Keratinocyte (primary cell): ENCODE measurements around the gene ST8SIA2. TPM values are rescaled to one million over a fixed set of nuclear protein-coding genes. Genes with fewer than 3 reads are reported as not detected.

Source experiments
- DNase-seq: peaks from one replicate; pipeline ENCODE4 v3.0.0-alpha.2; 2011; ENCODE audit warnings: low read depth, missing footprints, low spot score
- FAIRE-seq: peaks from 2 replicates; lab custom pipeline; 2011; peaks lifted over from hg19 to GRCh38; lab: Jason Lieb, UNC
- H2AFZ ChIP-seq: 2 replicates; pipeline ENCODE4 v1.6.0; 2012; ENCODE audit warnings: low read length, control low read depth, inconsistent platforms; ENCODE audit not compliant: control insufficient read depth
- H3K27ac ChIP-seq: 2 replicates; pipeline ENCODE4 v1.5.1; 2011; ENCODE audit warnings: low read length; ENCODE audit not compliant: control insufficient read depth, insufficient read depth
- H3K27me3 ChIP-seq: 3 replicates; pipeline ENCODE4 v1.6.0; 2011; ENCODE audit warnings: low read length; ENCODE audit not compliant: control insufficient read depth, insufficient read depth; ENCODE audit errors: extremely low read depth
- H3K36me3 ChIP-seq, 2 experiments: 2 replicates in 1 of 2; 3 replicates in 1 of 2; pipeline ENCODE4 v1.5.1; 2011; ENCODE audit warnings: low read length in 2 of 2, mild to moderate bottlenecking in 1 of 2; ENCODE audit not compliant: control insufficient read depth in 2 of 2, insufficient read depth in 2 of 2; ENCODE audit errors: extremely low read depth in 1 of 2
- H3K4me1 ChIP-seq: 3 replicates; pipeline ENCODE4 v1.5.1; 2011; ENCODE audit warnings: low read length; ENCODE audit not compliant: control insufficient read depth, insufficient read depth; ENCODE audit errors: extremely low read depth
- H3K4me2 ChIP-seq: 3 replicates; pipeline ENCODE4 v1.6.0; 2011; ENCODE audit warnings: low read depth, low read length; ENCODE audit not compliant: control insufficient read depth, insufficient read depth; ENCODE audit errors: extremely low read depth
- H3K4me3 ChIP-seq, 3 experiments: fragments of 200-600 bp in 1 of 3; sonication (generic) in 1 of 3; 2 replicates in 2 of 3; 3 replicates in 1 of 3; pipeline ENCODE4 v1.5.1; 2011 to 2016; ENCODE audit warnings: low read length in 3 of 3, mild to moderate bottlenecking in 3 of 3, control low read depth in 2 of 3, inconsistent platforms in 1 of 3, low read depth in 1 of 3, mixed read lengths in 1 of 3, mixed run types in 1 of 3, moderate library complexity in 1 of 3; ENCODE audit not compliant: control insufficient read depth in 2 of 3, insufficient read depth in 2 of 3; ENCODE audit errors: extremely low read depth in 1 of 3
- H3K79me2 ChIP-seq: 2 replicates; pipeline ENCODE4 v1.6.0; 2012; ENCODE audit warnings: low read length; ENCODE audit not compliant: control insufficient read depth, insufficient read depth
- H3K9ac ChIP-seq: 3 replicates; pipeline ENCODE4 v1.6.0; 2011; ENCODE audit warnings: low read length; ENCODE audit not compliant: control insufficient read depth, insufficient read depth; ENCODE audit errors: extremely low read depth
- H3K9me1 ChIP-seq: 3 replicates; pipeline ENCODE4 v1.6.0; 2011; ENCODE audit warnings: low read length; ENCODE audit not compliant: control insufficient read depth, insufficient read depth; ENCODE audit errors: extremely low read depth
- H3K9me3 ChIP-seq: 2 replicates; pipeline ENCODE4 v1.5.1; 2012; ENCODE audit warnings: low read depth, low read length; ENCODE audit not compliant: control insufficient read depth
- H4K20me1 ChIP-seq: 3 replicates; pipeline ENCODE4 v1.6.0; 2011; ENCODE audit warnings: low read length; ENCODE audit not compliant: control insufficient read depth, insufficient read depth; ENCODE audit errors: extremely low read depth
- EZH2 ChIP-seq: IDR thresholded peaks from one replicate; pipeline ENCODE4 v1.6.1; 2012; ENCODE audit warnings: inconsistent platforms, mild to moderate bottlenecking, low read length, moderate library complexity
- dilution Hi-C: fragments of 300-500 bp; cut with MboI; formaldehyde crosslinking; loops from one replicate; pipeline ENCODE4 v1.7.0; 2020; ENCODE audit warnings: low sequenced_read_pairs; ENCODE audit not compliant: extremely low pct_ligation_motif_present
- polyA plus RNA-seq, 5 experiments: library from polyadenylated mRNA; depleted of rRNA in 3 of 5; stranded (reverse) in 3 of 5; stranded (forward) in 1 of 5; unstranded in 1 of 5; fragments of >200 nt; gene quantifications; 1 replicate in 1 of 5; 2 replicates in 3 of 5; 3 replicates in 1 of 5; pipeline versions ENCODE4 v1.2.1 to v1.2.3, GENCODE V29; 2011 to 2012; ENCODE audit warnings: missing spikeins in 2 of 5, low read depth in 1 of 5, low replicate concordance in 1 of 5
- TF ChIP-seq, protein P1 (sequence below), 3 experiments: IDR thresholded peaks in 1 of 3; conservative IDR thresholded peaks in 1 of 3; optimal IDR thresholded peaks in 1 of 3; 2 replicates in 2 of 3; 3 replicates in 1 of 3; pipeline versions ENCODE3 to v1.5.1; 2011; ENCODE audit warnings: low read length in 3 of 3, mild to moderate bottlenecking in 3 of 3, moderate library complexity in 2 of 3, control low read depth in 1 of 3, inconsistent platforms in 1 of 3; ENCODE audit not compliant: insufficient read depth in 2 of 3; ENCODE audit errors: extremely low read depth in 1 of 3

ST8SIA2 gene
- polyA plus RNA-seq, 1 donor (not counting 4 experiments of a cell fraction or from before 2014, with no cell fraction given): 0.22 TPM

DNA sequence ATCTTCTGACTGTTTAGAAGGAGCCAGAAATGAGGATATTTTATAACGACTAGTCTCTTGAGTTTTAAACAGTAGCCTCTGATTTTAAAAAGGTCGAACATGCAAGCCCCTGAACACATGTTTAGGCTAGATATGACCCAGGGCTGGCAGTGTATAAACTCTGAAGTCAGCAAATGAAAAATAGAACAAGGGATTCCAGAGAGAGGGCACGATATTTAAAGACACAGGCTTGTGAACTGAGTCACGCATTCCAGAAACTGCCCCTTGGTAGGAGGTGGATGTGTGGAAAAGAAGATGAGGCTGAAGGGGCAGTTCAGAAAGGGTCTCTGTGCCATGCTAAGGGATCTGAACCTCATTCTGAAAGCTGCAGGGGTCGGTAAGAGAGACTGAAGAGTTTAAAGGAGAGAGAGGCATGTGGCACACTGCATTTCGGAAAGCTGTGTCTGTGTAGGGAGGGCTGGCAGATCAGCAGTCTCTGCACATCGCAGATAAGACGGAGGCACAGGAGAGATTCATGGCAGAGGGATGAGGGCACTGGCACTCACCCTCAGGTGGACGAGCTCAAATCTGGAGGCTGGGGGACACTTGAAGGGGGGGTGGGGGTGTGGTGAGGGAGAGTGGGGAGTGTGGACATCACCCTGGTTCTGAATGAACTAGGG, 22.1 kb downstream of the ST8SIA2 start:
- Histone ChIP-seq H3K9me1 (no peaks in the 10 kb centered on the region), H3K36me3 (no peaks in the 10 kb centered on the region), H3K9me3 (no peaks in the 10 kb centered on the region), H4K20me1 (no peaks in the 10 kb centered on the region), H2AFZ (no peak overlapping the region), H3K9ac (no peak overlapping the region), H3K79me2 (no peaks in the 10 kb centered on the region), H3K4me2 (no peak overlapping the region), H3K27me3 (no peaks in the 10 kb centered on the region), H3K27ac (no peak overlapping the region), H3K4me1 (no peaks in the 10 kb centered on the region), H3K4me3 (no peak overlapping the region)
- DNase-seq (no peak), FAIRE-seq (no peak)
- dilution Hi-C loops: no loop called here
- TF ChIP-seq EZH2: no peak
- TF ChIP-seq, protein P1, sequence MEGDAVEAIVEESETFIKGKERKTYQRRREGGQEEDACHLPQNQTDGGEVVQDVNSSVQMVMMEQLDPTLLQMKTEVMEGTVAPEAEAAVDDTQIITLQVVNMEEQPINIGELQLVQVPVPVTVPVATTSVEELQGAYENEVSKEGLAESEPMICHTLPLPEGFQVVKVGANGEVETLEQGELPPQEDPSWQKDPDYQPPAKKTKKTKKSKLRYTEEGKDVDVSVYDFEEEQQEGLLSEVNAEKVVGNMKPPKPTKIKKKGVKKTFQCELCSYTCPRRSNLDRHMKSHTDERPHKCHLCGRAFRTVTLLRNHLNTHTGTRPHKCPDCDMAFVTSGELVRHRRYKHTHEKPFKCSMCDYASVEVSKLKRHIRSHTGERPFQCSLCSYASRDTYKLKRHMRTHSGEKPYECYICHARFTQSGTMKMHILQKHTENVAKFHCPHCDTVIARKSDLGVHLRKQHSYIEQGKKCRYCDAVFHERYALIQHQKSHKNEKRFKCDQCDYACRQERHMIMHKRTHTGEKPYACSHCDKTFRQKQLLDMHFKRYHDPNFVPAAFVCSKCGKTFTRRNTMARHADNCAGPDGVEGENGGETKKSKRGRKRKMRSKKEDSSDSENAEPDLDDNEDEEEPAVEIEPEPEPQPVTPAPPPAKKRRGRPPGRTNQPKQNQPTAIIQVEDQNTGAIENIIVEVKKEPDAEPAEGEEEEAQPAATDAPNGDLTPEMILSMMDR (optimal IDR thresholded peaks at IDR 0.05 in 1 of 3, IDR thresholded peaks at IDR 0.05 in 1 of 3, conservative IDR thresholded peaks at IDR 0.05 in 1 of 3; ENCODE audit: extremely low read depth in 1 of 3, insufficient read depth in 2 of 3, low read length in 3 of 3): no peak

DNA sequence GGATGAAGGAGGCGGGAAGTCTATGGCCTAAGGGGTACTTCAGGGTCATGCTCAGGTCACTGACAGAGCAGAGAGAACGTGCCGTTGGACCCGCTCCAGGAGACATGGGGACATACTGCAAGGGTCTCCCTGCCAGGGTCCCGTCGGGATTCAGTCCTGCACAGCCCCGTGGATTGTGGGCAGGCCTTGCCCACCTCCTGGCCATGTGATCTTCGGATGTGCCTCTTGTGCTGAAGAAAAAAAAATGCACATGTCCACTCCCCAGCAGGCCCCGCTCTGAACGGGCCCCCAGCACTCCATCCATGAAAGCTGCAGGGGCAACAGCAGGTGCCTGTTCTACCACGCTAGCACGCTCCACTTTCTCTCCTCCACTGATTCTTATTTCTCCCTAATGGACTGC, 22.9 kb downstream of the ST8SIA2 start:
- no peak for FAIRE-seq

More for the DNA sequence above, 22.9 kb downstream of the ST8SIA2 start:
- Histone ChIP-seq H3K27ac (no peak overlapping the region), H3K9ac (no peak overlapping the region), H3K4me1 (no peaks in the 10 kb centered on the region), H3K4me2 (no peak overlapping the region), H3K27me3 (no peaks in the 10 kb centered on the region), H4K20me1 (no peaks in the 10 kb centered on the region), H3K36me3 (no peaks in the 10 kb centered on the region), H3K4me3 (no peak overlapping the region), H3K9me1 (no peaks in the 10 kb centered on the region), H2AFZ (no peak overlapping the region), H3K79me2 (no peaks in the 10 kb centered on the region), H3K9me3 (no peaks in the 10 kb centered on the region)
- dilution Hi-C loops: no loop called here
- TF ChIP-seq, protein P1 (optimal IDR thresholded peaks at IDR 0.05 in 1 of 3, IDR thresholded peaks at IDR 0.05 in 1 of 3, conservative IDR thresholded peaks at IDR 0.05 in 1 of 3; ENCODE audit: extremely low read depth in 1 of 3, insufficient read depth in 2 of 3, low read length in 3 of 3): no peak
- no peak for TF ChIP-seq EZH2
- no peak for DNase-seq
